Measurements from ENCODE around the gene CFAP20DC.

- TF ChIP-seq CTCF (IDR thresholded peaks at IDR 0.05; ENCODE audit: control extremely low read depth in 1 of 3, insufficient read depth in 1 of 3, low read depth in 1 of 3, low read length in 3 of 3) (no peak), HDAC6 (IDR thresholded peaks at IDR 0.05; ENCODE audit: low read depth, low read length) (no peak), POLR2A (IDR thresholded peaks at IDR 0.05; ENCODE audit: control extremely low read depth in 1 of 2, low read depth in 2 of 2, low read length in 2 of 2) (no peak), TBP (IDR thresholded peaks at IDR 0.05; ENCODE audit: low read depth, low read length) (no peak), CBX8 (IDR thresholded peaks at IDR 0.05; ENCODE audit: borderline replicate concordance, low read depth, low read length) (no peak), TAF1 (IDR thresholded peaks at IDR 0.05; ENCODE audit: low read depth, low read length) (no peak), KDM1A (IDR thresholded peaks at IDR 0.05; ENCODE audit: borderline replicate concordance, low read length) (no peak), POLR2AphosphoS5 (IDR thresholded peaks at IDR 0.05; ENCODE audit: low read depth, low read length) (no peak), RXRA (IDR thresholded peaks at IDR 0.05; ENCODE audit: insufficient read depth, low read depth, low read length) (no peak), RNF2 (IDR thresholded peaks at IDR 0.05; ENCODE audit: borderline replicate concordance, low read depth, low read length, missing control alignments, poor library complexity, severe bottlenecking) (no peak)
Observed at GRCh38 chr3:59006634-59007517, 42.9 kb downstream of the CFAP20DC start.

All from H1 (cell line).